IgD-negative memory B cell (primary cell): ENCODE results near the gene CD99. TPM values are rescaled to one million over a fixed set of nuclear protein-coding genes. Genes with fewer than 3 reads are reported as not detected.
A peak's percentile ranks its signal among the peaks of the same experiment; 100 is the strongest.

ENCODE experiments used
- H3K27ac Mint-ChIP-seq, 3 donors: one replicate each; pipeline ENCODE4 v1.8.0; 2020 to 2022; ENCODE audit warnings: mild to moderate bottlenecking in 3 of 3, mixed read lengths in 3 of 3, moderate library complexity in 1 of 3
- H3K27me3 Mint-ChIP-seq: one replicate; pipeline ENCODE4 v1.8.0; 2021; ENCODE audit warnings: mixed read lengths
- H3K36me3 Mint-ChIP-seq: one replicate; pipeline ENCODE4 v1.8.0; 2020; ENCODE audit warnings: mild to moderate bottlenecking, mixed read lengths
- H3K4me1 Mint-ChIP-seq, 3 donors: one replicate each; pipeline ENCODE4 v1.8.0; 2020 to 2022; ENCODE audit warnings: mixed read lengths in 3 of 3, mild to moderate bottlenecking in 1 of 3
- H3K4me3 Mint-ChIP-seq, 4 donors: one replicate each; pipeline ENCODE4 v1.8.0; 2020 to 2022; ENCODE audit warnings: mild to moderate bottlenecking in 4 of 4, mixed read lengths in 4 of 4, moderate library complexity in 3 of 4
- H3K9me3 Mint-ChIP-seq, 3 donors: one replicate each; pipeline ENCODE4 v1.8.0; 2020 to 2021; ENCODE audit warnings: mixed read lengths in 3 of 3, mild to moderate bottlenecking in 1 of 3
- polyA plus RNA-seq: library from polyadenylated mRNA; unstranded; fragments of 300-500 nt; fragmentation: Illumina TruSeq; gene quantifications from one replicate; pipeline ENCODE4 v1.2.3, GENCODE V29; 2021

The CD99 gene
- polyA plus RNA-seq, 1 donor from 2014 or later = 278 TPM

DNA sequence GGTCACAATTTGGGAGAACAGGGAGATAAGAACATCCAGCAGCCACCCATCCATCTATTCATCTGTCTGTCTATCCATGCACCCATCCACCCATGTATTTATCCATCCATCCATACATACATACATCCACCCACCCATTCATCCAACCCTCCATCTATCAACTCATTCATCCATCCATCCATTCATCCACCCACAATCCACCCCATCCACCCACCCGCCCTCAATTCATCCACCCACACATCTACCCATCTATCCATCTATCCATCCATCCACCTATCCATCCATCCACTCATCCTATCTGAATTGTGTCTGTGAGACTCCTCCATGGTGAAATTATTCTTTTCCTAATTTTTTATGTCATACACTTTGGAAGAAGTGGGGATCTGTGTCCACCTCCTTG lies 6.8 kb upstream of the CD99 start:
- H3K4me3 Mint-ChIP-seq = no peak overlapping the region
- H3K27me3 Mint-ChIP-seq = no peaks in the 10 kb centered on the region
- H3K9me3 Mint-ChIP-seq = peaks cover 0 to 4% (median 0%) of the 10 kb centered on the region in 3 donors
- H3K4me1 Mint-ChIP-seq = no peaks in the 10 kb centered on the region
- no peak overlapping the region for H3K27ac Mint-ChIP-seq
- peaks cover 3% of the 10 kb centered on the region for H3K36me3 Mint-ChIP-seq

DNA sequence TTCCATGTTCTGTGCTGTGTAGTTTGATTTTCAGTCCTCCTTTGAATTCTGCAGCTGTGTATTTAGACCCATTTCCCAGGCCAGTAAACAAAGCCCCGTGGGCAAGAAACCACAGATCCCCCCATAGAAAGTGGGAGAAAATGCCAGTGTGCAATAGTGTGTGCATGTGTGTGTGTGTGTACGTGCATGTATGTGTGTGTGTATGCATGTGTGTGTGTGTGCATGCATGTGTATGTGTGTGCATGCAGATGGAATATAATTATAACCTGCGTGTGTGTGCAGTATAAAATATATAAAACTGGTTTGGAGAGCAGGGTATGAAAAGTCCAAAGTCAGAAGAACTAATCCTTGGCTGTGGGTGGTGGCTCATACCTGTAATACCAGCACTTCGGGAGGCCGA lies 5.2 kb upstream of the CD99 start:
- no peak overlapping the region for H3K4me3 Mint-ChIP-seq
- no peaks in the 10 kb centered on the region for H3K4me1 Mint-ChIP-seq
- H3K9me3 Mint-ChIP-seq = peaks cover 0 to 2% (median 0%) of the 10 kb centered on the region in 3 donors
- no peak overlapping the region for H3K27ac Mint-ChIP-seq
- peaks cover 2% of the 10 kb centered on the region for H3K36me3 Mint-ChIP-seq
- H3K27me3 Mint-ChIP-seq = no peaks in the 10 kb centered on the region

DNA sequence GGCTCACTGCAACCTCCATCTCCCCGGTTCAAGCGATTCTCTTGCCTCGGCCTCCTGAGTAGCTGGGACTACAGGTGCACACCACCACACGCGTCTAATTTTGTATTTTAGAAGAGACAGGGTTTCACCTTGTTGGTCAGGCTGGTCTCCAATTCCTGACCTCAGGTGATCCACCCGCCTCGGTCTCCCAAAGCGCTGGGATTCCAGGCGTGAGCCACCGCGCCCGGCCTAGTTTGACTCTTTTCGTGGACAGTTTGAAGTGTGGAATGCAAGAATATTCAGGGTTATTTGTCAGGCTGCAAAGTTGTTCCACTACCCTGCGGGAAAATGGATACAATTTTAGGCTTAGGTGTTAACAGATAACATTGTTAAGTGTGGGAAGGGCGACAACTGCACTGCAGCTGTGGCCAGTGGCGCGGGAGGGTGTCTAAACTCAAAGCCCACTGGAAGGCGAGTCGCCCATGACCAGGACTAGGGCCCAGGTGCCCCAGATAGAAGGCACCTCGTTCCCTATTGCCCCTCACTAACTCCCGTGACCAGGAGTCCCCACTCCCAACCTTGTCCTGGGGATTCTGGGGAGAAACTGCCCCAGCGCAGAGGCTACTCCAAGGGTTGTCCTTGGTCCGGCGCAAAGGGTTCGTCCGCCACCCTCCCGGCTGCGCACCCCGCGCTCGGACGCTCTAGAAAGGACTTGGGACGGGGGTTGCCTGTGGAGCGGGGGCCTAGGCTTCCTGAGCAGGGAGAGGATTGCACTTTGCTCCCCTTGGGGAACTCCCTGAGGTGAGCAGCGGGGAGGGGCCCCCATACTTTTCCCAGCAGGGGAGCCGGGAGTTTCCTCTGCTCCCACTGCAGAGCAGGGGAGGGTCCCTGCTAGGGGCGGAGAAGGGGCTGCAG lies 1.1 kb upstream of the CD99 start:
- H3K4me3 Mint-ChIP-seq = peak overlapping the region; percentile 68 to 96 (median 86)
- no peaks in the 10 kb centered on the region for H3K9me3 Mint-ChIP-seq
- no peaks in the 10 kb centered on the region for H3K27me3 Mint-ChIP-seq
- H3K27ac Mint-ChIP-seq = peak overlapping the region in 1 of 3 donors; percentile 62
- peaks cover 1% of the 10 kb centered on the region for H3K36me3 Mint-ChIP-seq
- peaks cover 17 to 27% (median 18%) of the 10 kb centered on the region in 3 donors for H3K4me1 Mint-ChIP-seq

DNA sequence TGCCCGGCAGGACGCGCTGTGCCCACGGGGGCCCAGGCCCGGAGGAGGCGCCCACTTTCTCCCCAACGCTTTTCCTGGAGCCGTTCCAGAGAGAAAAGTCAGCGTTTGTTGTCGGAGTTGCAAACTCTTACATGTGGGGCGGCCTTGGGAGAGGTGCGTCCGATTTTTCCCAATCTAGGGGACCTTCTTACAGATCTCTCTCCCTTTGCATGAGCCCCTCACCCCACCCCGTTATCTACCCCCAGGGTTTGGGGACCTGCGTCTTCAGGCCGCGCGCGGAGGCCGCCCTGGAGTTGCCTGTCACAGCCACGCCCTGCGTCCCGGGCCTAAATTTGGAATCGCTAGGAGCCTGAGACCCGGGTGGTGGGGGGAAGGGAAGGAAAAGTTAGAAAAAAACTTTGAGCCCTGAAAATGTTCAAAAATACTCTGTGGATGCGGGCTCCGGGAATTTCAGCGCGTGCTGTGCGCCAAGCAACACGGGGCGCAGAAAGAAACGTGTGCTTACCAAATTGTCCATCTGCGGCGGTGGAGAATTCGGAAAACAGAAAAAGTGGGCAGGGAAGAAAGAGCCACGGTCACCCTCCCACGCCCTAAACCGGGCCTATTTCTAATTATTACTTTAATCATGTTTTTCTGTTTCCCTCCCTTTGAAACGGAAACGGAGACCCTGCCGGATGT lies 587 bp downstream of the CD99 start:
- peak overlapping the region; percentile 91 to 96 (median 96) for H3K4me3 Mint-ChIP-seq
- H3K27ac Mint-ChIP-seq = peak overlapping the region; percentile 47 to 82 (median 79)
- peaks cover 21 to 42% (median 30%) of the 10 kb centered on the region in 3 donors for H3K4me1 Mint-ChIP-seq
- no peaks in the 10 kb centered on the region for H3K27me3 Mint-ChIP-seq
- peaks cover 0 to 2% (median 0%) of the 10 kb centered on the region in 3 donors for H3K9me3 Mint-ChIP-seq
- peaks cover 1% of the 10 kb centered on the region for H3K36me3 Mint-ChIP-seq

DNA sequence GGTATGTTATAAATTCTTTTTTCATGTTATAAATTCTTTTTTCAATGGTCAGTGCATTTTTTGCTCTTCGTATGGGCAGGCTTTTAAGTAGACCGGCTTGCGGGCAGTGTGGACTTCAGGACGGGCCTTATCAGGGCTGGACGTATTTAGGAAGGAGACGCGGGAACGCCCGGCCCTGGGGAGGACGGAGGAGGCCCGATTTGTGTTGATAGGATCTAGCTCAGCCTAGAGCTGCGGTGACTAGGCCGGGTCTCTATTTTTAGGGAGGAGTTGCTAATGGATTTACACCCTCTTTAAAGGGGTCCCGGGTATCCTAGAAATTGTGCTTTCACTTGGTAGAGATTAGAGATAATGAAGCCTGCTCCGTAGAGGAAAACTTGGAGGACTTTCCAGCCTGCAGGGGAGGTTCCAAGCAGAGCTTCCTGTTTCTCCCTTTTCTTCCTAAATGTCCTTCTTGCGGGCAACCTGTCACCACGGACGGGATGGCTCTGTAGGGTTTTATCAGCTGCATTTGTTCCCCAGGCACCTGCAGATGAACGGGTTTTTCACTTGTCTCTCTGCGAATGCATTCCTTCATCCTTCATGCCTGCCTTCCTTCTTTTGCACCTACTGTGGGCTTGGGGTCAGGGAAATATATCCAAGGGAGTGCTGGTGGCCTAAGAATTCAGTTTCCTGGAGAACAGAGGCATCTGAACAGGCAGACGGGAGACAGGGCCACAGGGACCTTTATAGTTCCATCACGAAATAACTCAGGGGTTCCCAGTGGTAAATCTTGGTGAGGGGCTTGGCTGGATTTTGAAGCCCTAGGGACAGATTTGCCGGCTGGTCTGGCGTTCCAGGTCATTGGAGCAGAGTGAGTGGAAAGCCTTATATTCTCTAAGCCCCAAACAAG lies 1.4 kb downstream of the CD99 start:
- peak overlapping the region; percentile 91 to 96 (median 96) for H3K4me3 Mint-ChIP-seq
- peaks cover 0 to 2% (median 0%) of the 10 kb centered on the region in 3 donors for H3K9me3 Mint-ChIP-seq
- H3K27ac Mint-ChIP-seq = peak overlapping the region; percentile 49 to 82 (median 79)
- H3K27me3 Mint-ChIP-seq = no peaks in the 10 kb centered on the region
- peaks cover 29 to 50% (median 37%) of the 10 kb centered on the region in 3 donors for H3K4me1 Mint-ChIP-seq
- H3K36me3 Mint-ChIP-seq = peaks cover 1% of the 10 kb centered on the region

DNA sequence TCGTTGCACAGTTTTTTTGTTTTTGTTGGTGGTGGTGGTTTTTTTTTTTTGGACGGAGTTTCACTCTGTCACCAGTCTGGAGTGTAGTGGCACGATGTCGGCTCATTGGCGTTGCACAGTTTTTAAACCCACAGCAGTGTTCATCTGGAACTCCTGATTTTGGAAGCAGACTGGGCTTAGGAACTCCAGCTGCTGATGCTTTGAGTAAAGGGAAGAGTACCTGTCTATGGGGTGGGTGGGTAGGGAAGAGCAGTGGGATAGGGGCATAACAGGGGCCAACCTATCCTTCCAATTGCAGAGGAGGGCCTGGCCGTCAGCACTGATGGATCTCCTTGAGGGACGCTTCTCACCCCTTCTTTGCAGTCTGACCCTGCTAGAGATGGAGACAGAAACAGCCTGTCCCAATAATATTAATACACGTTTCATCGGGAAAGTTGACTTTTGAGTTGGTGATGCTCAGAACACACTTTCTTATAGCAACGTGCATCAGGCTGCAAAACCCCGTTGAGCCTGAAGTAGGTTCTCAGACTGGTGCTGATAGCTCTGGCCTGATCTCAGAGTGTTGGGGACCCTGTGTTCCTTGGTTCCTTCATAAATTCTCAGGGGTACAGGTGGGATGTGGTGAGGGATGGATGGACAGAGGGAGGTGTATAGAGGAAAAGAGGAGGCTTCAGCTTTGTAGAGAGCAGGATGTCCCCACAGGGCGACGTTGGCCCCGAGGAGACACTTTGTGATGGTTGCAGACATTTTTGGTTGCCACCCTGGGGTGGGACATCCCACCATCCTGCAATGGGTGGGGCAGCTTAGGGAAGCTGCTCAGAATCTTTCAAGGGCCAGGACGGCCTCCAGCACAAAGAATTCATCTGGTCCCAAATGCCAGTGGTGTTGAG lies 2.3 kb downstream of the CD99 start:
- peaks cover 36 to 59% (median 46%) of the 10 kb centered on the region in 3 donors for H3K4me1 Mint-ChIP-seq
- H3K27me3 Mint-ChIP-seq = no peaks in the 10 kb centered on the region
- peak overlapping the region; percentile 72 to 88 (median 79) for H3K27ac Mint-ChIP-seq
- H3K9me3 Mint-ChIP-seq = peaks cover 0 to 2% (median 0%) of the 10 kb centered on the region in 3 donors
- peak overlapping the region; percentile 91 to 96 (median 96) for H3K4me3 Mint-ChIP-seq
- peaks cover 1% of the 10 kb centered on the region for H3K36me3 Mint-ChIP-seq

DNA sequence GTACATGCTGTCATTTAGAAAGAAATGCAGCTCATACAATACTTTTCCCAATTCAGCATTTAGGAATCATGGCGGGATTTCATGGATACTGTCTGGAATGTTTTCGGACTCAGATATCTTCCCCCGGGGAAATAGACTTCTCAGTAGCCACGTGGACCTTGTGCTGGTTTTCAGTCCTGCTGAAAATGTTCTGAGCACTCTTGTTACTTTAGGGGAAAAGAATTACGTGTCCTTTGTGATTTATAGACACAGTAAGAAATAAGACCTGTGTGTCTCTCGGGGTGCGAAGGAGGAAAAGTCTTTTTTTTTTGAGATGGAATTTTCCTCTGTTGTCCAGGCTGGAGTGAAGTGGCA lies 3.8 kb downstream of the CD99 start:
- H3K4me3 Mint-ChIP-seq = peak overlapping the region in 2 of 4 donors; percentile 17 to 96

DNA sequence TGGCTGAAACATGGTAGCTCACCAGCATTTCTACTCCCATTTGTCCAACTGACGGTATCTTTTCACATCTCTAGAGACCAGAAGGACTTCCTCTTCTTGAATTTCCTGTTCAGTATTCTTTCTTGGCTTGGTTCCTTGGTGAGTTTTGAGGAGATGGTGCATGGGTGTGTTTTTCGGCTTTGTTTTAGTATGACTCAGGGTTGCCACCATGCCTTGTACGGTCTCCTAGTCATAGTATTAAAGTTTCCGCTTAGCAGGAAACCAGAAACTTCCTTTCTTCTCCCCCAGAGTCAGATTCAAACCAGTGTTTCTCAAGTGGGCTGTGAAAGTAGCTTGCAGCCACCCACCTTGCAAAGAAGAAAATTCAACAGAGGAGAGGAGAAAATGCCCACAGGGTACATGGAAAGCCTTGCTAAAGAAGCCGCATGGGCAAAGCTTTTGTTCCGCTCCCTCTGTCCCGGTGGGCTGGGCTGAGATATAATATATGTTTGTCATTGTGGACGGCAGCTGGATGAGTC lies 5.7 kb downstream of the CD99 start:
- Mint-ChIP-seq H3K4me1 (peaks cover 42 to 77% (median 66%) of the 10 kb centered on the region in 3 donors), H3K36me3 (peaks cover 1% of the 10 kb centered on the region)

More for the DNA sequence above, 3.8 kb downstream of the CD99 start:
- Mint-ChIP-seq H3K27me3 (no peaks in the 10 kb centered on the region), H3K4me1 (peaks cover 36 to 67% (median 53%) of the 10 kb centered on the region in 3 donors), H3K9me3 (peaks cover 0 to 2% (median 0%) of the 10 kb centered on the region in 3 donors), H3K27ac (peak overlapping the region in 1 of 3 donors; percentile 59), H3K36me3 (peaks cover 1% of the 10 kb centered on the region)

DNA sequence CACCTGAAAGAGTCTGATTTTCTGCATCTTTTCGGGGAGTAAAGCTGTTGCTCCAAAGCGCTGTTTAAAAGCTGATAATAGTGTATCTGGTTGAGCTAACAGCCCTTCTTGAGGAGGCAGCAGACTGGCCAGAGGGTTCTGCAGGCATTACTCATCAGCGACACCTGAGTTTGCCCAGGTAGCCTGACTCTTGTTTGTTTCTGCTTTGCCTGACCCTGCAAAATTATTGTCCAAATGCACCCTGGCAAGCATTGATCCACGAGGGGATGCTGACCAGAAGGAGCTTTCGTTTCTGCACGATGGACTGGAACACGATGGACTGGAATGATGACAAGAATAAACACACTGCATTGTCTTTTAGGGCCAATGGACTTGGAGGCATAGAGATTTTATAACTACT lies 6.2 kb downstream of the CD99 start:
- Mint-ChIP-seq H3K36me3 (peaks cover 1% of the 10 kb centered on the region), H3K4me1 (peaks cover 41 to 80% (median 72%) of the 10 kb centered on the region in 3 donors), H3K4me3 (peak overlapping the region; percentile 62 to 84 (median 76)), H3K27me3 (no peaks in the 10 kb centered on the region), H3K9me3 (peaks cover 0 to 4% (median 0%) of the 10 kb centered on the region in 3 donors), H3K27ac (peak overlapping the region; percentile 40 to 94 (median 73))

More for the DNA sequence above, 5.7 kb downstream of the CD99 start:
- peaks cover 0 to 4% (median 0%) of the 10 kb centered on the region in 3 donors for H3K9me3 Mint-ChIP-seq
- peak overlapping the region; percentile 40 to 87 (median 73) for H3K27ac Mint-ChIP-seq
- no peaks in the 10 kb centered on the region for H3K27me3 Mint-ChIP-seq
- H3K4me3 Mint-ChIP-seq = peak overlapping the region; percentile 62 to 84 (median 76)

DNA sequence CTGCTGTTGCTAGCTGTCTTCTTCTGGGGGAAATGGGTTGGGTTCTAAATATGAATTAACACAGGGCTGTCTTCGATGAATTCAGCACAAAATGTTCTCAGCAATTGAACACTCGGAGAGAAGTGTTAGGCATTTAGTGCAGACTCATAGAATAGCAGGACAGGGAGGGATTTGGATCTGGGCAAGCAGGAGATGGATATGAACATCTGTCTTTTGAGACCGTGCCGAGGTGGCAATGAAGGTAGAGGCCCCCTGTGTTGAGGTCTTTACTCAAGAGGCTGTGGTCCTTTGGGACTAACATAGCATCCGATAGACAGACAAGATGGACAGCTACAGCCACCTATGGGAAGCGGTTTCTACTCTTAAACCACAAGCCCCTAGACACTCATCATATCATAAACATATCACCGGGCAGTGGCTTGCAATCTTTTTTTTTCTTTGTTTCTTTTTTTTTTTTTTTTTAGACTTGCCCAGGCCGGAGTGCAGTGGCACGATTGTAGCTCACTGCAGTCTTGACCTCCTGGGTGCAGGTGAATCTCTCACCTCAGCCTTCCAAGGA lies 6.7 kb downstream of the CD99 start:
- peaks cover 1% of the 10 kb centered on the region for H3K36me3 Mint-ChIP-seq
- peaks cover 0 to 4% (median 0%) of the 10 kb centered on the region in 3 donors for H3K9me3 Mint-ChIP-seq
- peaks cover 36 to 77% (median 71%) of the 10 kb centered on the region in 3 donors for H3K4me1 Mint-ChIP-seq
- no peaks in the 10 kb centered on the region for H3K27me3 Mint-ChIP-seq
- H3K4me3 Mint-ChIP-seq = peak overlapping the region; percentile 62 to 84 (median 76)
- peak overlapping the region; percentile 40 to 94 (median 73) for H3K27ac Mint-ChIP-seq

DNA sequence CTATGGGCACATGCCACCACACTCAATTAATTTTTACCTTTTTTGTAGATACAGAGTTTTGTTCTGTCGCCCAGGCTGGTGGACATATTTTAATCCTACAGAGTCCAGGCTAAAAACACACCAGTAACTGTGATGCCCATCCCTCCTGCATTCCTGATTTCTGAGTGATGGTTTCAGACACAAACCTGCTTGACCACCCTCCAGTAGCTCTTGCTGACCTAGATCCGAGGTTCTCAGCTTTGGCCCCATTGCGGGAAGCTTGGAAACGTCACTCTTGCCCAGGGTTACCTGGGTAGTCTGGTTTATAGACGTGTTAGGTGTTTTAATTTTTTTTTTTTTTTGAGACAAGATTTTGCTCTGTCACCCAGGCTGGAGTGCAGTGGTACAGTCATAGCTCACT lies 7.5 kb downstream of the CD99 start:
- Mint-ChIP-seq H3K27me3 (no peaks in the 10 kb centered on the region), H3K4me1 (peaks cover 28 to 75% (median 67%) of the 10 kb centered on the region in 3 donors), H3K36me3 (no peaks in the 10 kb centered on the region), H3K27ac (peak overlapping the region in 2 of 3 donors; percentile 12 to 73), H3K4me3 (peak overlapping the region in 2 of 4 donors; percentile 80 to 84), H3K9me3 (peaks cover 0 to 4% (median 0%) of the 10 kb centered on the region in 3 donors)

DNA sequence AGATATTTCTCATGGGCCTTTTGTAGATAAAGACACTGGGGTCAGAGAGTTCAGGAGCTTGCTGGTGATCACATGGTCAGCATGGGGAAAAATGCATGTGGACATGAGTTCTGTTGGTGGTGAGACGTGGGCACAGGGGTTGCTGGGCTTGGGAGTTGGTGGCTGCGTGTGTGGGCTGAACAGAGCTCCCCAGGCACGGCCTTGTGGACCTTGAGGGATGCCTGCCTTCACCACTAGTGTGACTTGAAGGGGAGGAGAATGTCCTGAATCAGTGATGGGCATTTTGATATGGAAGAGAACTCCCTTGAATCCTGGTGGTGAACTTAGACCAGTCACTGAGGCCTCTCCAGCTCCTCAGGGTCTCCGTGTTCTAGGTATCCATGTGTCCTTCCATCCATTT lies 8.9 kb downstream of the CD99 start:
- Mint-ChIP-seq H3K4me3 (peak overlapping the region in 2 of 4 donors; percentile 46 to 87), H3K4me1 (peaks cover 28 to 68% (median 60%) of the 10 kb centered on the region in 3 donors), H3K9me3 (peaks cover 0 to 4% (median 0%) of the 10 kb centered on the region in 3 donors), H3K27me3 (no peaks in the 10 kb centered on the region), H3K27ac (no peak overlapping the region), H3K36me3 (peaks cover 1% of the 10 kb centered on the region)
